GM04504 (cell line): ENCODE results near the gene CALM3.
"Not testable (repeated sequence)": the region's sequence is repeated elsewhere in the genome, so short reads cannot be mapped to it uniquely, and the experiment has no call there.

Experiments
- DNase-seq: peaks from one replicate; pipeline ENCODE4 v3.0.0-alpha.2; 2012; ENCODE audit warnings: low read depth

Gene CALM3

DNA sequence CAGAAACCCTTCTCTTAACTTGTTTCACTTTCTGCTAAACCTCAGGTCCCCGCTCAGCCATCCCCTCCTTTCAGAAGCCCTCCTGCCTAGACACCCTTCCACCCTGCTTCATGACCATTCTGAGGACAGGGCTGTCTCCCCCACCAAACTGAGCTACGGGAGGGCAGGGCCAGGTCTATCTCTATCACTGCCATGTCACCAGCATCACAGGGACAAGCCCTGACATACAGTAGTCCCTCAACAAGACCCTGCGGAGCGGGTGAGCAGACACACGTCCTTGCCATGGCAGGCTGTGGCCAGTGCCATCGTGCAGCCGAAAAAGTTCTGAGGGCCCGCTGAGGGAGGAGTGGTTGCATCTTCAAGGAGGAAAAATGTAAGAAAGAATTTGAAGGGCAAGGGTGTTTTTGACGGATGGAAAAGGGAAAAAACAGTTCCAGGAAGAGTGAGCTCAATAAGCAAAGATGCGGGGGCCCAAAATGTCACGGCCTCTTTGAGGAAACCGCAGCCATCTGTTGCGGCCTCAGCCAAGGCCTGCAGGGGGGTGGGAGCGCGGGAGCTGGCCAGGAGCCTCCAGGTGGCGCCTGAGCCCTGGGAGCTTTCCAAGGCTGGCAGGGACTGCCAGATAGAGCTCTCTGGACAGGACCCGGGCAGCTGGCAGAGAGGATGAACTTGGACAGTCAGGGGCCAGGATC is 15.6 kb downstream of the CALM3 start:
- DNase-seq = peak; percentile 32

DNA sequence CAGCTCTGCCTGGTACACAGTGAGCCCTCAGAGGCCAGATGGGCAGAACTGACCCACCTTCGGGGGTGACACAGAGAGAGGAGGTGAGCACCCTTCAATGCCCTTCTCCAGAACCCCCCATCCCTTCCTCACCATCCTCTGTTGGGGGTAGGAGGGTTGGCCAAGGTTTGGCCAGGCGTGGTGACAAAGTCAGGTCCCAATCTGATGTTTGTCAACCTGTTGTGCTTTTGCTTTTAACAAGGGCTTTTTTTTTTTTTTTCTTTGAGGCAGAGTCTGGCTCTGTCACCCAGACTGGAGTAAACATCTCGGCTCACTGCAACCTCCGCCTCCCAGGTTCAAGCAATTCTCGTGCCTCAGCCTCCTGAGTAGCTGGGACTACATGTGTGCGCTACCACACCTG is 16.5 kb downstream of the CALM3 start:
- no peak for DNase-seq

DNA sequence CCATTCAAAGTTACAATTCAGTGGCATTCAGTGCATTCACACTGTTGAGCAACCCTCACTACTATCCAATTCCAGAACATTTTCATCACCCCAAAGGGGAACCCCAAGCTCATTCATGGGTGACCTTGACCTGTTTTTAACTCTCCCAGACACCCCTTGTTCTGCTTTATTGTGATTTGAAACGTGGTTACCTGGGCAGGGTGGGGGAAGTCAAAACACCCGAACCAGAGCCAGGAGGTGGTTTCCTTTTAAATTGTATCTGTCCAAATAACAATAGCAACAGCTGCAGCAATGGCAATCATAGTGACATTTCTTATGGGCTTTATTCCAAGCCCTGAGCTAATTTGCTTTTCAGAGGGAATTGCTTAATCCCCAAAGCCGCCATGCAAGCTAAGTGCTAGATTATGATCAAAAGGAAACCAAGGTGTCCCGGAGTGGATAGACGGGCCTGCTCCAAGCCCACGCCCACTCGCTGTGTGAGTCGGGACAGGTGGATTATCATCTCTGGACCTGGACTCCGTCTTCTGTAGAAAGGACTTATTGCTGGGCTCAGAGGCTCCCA is 17.6 kb downstream of the CALM3 start:
- DNase-seq = no peak

DNA sequence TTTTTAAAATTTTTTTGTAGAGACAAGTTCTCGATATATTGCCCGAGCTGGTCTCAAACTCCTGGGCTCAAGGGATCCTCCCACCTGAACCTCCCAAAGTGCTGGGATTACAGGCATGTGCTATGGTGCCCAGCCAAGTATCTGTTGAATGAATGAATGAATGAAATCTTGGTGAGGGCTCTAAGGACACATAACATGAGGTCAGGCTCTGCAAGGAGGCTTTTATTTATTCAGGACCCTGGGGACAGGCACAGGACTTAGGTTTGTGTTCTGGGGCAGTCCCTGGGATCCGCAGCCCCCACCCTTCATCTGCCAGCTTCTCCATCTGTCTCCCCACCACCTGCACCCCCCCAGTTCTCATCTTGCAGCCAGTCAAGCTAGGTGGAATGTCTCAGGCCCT is 19.1 kb downstream of the CALM3 start:
- no peak for DNase-seq

DNA sequence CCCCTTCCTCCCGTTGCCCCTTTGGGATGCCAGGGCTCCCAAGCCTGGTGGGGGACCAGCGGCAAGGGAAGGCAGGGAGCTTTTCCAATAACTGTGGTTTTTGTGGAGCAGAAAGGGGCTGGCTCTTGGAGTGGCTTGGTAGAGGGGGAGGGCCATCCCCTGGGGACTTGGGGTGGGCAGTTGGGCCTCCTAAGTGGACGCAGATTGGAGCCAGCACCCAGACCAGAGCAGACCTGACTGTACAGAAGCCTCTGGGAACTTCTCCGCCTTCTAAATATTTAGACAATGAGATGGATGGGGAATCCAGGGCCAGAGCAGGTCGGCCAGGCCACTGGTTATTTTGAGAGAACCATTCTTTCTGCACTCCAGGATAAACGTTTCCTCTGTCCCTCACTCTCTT is 19.6 kb downstream of the CALM3 start:
- no peak for DNase-seq

DNA sequence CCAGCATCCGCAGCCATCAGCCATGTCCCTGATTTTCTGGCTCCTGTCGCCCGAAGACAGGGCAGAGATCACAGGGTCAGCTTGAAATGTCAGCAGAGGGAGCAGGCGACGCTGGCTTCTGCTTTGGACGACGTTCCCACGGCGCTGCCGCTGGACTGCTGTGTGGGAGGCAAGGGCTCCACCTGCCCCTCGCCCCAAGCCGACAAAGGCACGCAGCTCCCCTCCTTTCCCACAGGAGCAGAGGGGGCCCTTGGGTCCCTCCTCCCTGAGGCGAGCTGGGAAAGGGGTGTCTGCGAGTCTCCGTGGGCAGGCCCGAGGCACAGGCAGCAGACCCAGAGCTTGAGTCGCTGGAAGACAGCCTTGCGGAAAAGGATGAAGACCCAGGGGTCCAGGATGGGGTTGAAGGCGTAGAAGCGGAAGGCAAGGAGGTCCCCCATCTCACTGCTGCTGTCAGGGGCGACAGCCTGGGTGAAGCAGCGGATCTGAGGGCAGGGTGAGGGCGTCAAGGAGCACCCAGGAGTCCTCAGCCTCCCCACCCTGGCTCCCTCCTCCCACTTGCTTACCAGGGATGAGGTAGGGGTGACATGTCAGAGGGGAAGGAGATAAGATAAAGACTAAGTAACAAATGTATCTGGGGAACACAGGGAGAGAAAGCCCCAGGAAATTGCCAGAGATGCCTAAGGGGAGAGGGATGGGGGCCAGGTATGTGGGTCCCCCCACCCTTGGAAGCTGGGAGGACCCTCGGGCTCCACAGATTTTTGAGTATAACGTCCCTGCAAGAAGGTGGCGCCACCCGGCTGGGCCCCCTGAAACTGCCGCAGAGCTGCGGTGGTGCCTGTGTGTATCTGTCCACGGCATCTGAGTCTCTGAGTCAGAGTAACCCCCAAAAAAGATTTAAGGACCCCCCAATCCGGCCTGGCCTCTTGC is 20.3 kb downstream of the CALM3 start:
- DNase-seq = no peak

DNA sequence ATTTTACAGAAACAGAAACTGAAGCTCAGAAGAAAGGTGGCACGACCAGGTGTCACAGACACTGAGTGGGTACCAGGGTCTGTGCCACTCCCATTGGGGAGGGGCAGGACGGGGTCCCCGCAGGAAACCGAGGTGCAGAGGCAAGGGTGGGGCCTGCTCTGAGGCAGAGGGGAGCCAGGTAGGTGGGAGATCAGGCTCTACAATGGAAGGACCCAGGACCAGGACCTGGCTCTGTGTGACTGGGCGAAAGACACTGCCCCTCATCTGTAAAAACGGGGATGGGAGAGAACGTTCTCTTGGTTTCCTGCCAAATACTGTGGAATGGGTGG is 21.0 kb downstream of the CALM3 start:
- DNase-seq = no peak

DNA sequence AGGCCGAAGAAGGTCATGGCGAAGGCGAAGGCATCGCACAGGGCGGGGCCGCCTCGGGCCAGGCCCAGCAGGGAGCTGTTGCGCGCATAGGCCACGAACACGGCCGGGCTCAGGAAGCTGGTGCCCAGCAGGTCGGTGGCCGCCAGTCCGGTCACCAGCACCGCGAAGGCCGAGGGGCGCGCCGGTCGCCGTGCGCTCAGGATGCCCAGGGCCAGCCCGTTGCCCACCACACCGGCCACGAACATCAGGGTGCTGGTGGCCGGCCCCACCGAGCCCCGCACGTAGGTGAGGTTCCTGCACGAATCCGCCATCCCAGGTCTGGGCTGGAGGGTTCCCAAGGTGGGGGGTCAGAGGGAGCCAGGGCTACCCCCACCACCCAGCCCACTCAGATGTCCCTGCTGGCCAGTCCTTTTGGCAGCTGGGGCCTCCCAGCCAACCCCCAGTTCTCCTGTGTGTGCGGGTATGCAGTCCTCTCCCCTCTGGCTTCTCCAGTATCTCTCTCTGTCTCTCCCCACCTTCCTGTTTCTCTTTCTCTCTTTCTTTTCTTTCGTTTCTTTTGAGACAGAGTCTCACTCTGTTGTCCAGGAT is 22.9 kb downstream of the CALM3 start:
- no peak for DNase-seq

DNA sequence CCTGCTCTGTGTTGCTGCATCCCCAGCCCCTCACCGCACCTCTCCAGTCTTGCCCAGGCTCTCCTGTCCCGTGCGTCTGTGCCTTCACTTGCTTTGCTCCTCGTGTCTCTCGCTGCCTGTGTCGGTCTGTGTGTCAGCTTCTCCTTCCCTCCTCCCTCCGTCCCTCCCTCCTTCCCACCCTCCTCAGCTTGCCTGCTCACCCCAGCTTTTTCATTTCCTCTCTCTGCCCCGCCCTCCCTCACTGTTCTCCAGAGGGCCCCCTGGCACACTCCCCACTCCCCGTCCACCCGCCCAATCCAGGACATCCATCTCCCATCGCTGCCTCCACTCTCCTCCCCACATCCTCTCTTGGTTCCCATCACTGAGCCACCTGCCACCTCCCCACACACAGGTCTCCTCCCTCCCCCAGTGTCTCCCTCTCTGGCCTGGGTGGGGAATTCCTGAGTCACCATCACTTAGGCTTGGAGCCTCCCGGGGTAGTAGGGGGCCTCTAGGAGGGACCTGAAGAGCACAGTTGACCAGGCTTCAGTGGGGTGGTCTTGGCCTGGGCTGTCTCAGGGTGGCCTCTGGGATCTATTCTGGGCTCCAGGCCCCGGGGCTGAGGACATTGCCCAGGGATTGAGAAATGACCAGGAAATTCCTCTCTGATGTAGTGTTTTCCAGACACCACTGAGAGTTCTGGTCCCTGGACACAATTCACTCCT is 24.0 kb downstream of the CALM3 start, which contains the start of gene PTGIR:
Gene PTGIR (minus strand): TSS at position 132 of the 704 bp plus-strand sequence. CDS start 864 bp downstream, outside the sequence.
- peak; percentile 81 for DNase-seq

DNA sequence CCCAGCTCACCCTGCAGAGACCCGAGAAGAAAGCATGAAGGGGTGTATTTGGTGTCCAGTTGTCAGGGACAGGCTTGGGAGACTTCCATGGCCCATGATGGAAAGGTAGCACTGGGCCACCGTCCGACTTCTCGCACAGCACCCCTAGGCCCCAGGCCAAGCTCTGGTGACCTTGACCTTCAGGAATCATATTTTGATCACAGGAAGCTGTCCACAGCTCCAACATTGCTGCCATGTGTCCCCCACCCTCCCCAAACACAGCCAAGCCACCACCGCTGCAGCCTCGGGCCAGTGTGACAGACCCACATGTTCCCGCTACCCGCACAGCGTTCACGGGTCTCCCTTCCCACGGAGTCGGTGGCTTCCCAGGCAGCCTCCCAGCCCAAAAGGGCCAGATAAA is 24.6 kb downstream of the CALM3 start:
- DNase-seq = no peak

DNA sequence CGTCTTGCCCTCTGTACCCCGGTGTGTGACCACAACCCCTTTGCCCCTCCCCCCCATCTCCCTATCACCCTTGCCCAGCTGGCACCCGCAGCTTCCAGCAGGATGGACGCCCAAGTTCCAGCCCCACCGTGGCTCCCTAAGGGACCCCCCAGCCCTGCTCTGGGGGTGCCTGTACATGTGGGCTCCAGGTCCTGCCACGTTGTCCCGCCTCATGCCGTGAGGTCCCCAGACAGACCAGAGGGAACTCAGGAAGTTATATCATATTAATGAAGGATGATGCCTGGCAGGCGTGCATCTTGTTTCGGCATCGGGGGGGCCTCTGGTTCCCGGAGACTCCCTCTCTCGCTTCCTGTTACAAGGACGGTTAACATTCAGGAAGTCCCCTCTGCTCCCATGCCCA is 25.3 kb downstream of the CALM3 start:
- DNase-seq = no peak

DNA sequence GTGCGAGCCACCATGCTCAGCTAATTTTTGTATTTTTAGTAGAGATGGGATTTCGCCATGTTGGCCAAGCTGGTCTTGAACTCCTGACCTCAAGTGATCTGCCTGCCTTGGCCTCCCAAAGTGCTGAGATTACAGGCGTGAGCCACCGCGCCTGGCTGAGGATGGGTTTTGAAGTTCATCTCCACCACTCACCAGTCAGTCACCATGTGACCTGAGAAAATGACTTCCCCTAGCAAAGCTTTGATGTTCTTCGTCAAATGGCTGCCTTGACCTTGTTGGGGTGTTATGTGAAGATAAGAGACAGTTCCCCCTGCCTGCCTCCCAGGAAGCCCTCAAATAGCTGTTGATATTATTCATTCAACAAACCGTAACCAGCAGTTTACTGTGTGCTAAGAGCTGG is 27.8 kb downstream of the CALM3 start:
- not testable (repeated sequence) for DNase-seq

DNA sequence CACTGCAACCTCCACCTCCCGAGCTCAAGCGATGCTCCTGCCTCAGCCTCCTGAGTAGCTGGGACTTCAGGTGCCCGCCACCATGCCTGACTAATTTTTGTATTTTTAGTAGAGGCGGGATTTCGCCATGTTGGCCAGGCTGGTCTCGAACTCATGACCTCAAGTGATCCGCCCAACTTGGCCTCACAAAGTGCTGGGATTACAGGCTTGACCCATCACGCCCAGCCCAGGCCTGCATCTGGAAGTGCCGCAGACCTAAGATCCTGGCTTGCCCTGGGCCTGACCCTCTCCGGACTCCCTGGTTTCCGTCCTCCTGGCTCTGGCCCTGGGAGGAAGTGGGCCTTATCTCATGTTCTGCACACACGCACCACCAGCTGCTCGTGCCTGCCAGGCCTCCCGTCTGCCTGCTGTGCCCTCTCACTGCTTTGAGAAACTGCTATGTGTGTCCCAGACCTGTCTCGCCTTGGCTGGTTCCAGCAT is 28.5 kb downstream of the CALM3 start:
- DNase-seq = no peak

DNA sequence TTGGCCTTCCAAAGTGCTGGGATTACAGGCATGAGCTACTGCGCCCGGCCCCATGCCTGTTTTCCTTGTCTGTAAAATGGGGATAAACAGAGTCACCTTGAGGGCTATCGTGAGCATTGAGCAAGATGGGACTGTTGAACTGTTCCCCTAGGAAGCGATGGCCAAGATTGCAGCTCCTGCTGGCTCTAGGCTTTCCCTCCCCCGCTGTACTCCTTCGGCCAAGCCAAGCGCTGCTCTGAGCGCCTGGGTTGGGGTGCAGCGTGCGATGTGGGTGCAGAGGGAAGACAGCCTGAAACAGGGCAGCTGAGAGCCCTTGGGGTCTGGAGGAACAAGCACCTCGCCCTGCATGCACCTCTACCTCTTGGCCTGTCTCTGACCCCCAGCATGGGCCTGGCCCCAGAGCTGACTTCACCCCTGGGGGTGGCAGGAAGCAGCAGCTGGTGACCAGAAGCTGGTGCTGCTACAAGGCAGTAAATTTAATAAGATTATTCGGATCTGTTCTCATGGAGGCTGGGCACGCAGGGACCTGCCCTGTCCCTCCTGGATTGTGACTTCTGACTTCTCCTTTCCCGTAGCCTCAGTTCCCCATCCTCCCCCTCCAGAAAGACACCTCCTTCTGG is 29.6 kb downstream of the CALM3 start:
- no peak for DNase-seq

DNA sequence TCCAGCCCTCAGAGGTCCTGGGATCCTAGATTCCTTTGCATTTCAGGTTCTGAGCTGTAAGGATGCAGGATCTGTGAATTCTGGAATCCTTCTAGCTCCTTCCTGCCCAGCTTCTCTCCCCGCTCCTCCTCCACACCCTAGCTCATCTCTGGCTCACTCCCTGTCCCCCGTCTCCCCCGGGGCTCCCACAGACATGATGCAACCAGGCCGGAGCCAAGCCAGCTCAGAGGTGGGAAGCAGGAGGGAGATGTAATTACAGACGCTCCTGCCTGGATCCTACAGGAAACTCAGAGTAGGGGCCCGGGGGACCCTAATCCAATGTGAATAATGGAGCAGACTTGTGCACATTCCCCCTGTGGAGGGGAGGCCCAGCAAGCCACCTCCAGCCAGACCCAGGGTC is 30.4 kb downstream of the CALM3 start:
- peak; percentile 67 for DNase-seq

DNA sequence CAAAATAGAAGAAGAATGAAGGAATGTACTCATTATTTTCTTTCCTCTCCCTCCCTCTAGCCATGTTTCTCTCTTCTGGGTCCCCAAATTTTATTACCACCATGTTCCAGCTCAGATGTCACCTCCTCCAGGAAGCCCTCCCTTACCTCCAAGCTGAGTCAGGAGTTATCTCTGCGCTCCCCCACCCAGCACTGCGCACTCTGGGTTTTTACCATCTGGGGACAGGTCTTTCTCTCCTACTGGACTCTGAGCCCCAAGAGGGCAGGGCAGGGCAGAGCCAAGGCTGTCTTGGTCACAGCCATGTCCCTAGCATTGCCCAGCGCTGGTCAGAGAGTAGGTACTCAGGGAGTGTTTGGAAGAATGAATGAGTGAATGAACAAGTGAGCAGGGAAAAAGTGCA is 32.0 kb downstream of the CALM3 start:
- DNase-seq = no peak

DNA sequence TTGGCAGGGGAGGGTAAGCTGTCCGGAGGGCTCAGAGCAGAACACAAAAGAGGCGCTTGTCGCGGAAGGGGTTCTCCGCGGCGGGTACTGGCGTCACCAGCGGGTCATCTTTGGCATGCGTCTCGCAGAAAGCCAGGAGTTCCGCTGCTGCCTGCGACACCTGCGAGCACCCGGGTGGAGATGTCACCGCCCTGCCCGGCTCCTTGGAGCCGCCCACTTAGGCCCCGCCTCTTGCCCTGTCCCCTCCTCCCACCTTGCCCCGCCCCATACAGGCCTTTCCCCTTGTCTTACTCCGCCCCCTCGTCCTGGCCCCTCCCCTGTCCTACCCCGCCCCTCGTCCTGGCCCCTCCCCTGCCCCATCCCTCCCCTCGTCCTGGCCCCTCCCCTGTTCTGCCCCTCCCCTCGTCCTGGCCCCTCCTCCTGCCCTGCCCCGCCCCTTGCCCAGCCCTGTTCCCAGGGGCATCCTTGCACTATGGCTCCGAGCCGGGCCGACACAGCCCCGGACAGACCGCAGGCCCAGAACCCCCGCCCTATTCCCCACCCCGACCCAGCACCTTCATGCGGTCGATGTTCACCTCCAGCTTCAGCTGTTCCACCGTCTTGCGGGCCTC is 33.0 kb downstream of the CALM3 start:
- peak; percentile 54 for DNase-seq

DNA sequence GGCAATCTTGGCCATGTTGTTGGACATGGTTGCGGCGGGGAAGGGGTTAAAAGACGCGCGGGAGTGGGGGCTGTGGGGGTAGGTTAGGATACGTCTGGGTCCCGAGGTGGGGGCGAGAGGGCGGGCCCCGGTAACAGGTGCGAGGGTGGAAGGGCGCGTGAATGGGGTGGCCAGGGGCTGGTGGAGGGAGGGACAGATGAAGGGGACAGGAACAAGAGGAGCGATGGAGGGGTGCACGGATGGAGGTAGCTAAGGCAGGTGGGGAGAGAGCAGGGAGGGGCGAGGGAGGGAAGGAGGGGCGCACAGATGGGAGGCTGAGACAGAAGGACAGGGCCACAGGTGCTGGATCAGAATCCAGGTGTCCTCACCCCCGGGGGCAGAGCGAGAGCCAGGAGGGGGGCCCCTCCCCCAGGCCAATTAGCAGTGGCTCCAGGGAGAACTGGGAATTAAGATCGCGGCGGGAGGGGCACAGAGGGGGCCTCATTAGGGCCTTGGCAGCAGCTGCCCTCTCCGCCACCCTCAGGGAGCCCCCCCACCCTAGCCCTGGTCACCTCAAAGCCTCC is 33.6 kb downstream of the CALM3 start:
- DNase-seq = no peak

DNA sequence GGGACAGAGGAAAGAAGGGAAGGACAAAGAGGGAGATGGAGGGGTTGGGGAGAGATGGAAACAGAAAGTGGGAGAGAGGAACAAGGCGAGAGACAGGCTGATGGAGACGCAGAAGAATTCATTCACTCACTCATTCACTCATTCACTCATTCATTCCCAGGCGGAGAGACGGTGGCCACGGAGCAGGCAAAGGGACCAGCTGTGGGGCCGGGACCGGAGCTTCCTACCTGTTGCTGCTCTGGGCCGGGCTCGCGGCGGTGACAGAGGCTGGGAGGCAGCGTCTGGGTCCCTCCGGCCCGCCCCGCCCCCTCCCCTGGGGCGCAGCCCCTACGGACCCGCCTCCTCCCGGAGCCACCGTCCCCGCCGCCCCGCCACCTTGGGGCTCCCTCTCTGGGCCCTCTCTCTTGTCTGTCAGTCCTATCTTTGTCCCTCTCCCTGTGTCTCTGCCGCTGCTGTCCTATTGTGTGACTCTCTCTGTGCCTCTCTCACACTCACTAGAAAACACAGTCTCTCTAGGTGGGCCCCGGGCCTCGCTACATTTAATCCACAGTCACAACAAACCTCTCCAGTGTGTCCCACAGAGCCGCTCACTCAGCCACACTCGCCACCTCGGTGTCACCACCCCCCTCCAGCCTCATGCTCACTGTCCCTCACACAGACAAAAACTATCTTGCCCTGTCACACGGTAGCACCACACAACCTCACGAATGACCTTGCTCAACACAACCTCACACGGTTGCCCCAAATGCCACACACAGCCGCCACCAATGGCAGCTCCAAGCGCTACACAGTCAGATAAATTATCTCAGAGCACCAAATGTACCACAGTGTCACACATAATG is 35.0 kb downstream of the CALM3 start, which contains the start of gene GNG8:
Gene GNG8 (minus strand): TSS at position 283 of the 842 bp plus-strand sequence. CDS start 1,520 bp downstream, outside the sequence.
- no peak for DNase-seq

DNA sequence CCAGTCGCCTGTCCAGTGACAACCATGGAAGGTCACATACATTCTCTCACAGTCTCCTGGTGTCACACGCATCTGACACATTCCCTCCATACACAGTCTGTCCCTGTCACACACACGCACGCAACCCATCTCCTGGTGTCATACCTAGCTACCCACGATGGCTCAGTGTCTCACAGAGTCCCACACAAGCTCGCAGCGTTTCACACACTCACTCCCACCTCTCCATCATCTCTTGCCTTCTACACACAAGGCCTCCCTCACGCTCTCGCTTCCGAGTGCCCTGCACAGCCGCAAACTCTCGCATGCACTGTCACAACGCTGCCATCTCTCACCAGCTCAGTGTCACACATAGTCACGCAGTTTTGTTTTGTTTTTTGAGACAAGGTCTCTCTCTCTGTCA is 36.1 kb downstream of the CALM3 start:
- DNase-seq = no peak
